HepG2 (cell line): ENCODE measurements around the gene SLC4A11. TPM values are rescaled to one million over a fixed set of nuclear protein-coding genes. Genes with fewer than 3 reads are reported as not detected.

Experiments used
- ATAC-seq: fragments of 200-7000 bp; cut with Tn5 transposase; 3 replicates; pipeline ENCODE4 v1.9.1; 2020; ENCODE audit warnings: mild to moderate bottlenecking, moderate library complexity
- BruUV-seq: library from RNA; stranded (reverse); fragments of 400-500 nt; replicated peaks from 2 replicates; lab custom pipeline; 2021; lab: Mats Ljungman, UMichigan
- CTCF ChIA-PET: fragments of 300-600 bp; formaldehyde crosslinking; extraction: SDS; loops from one replicate; lab custom pipeline; 2021; ENCODE audit warnings: low total read pairs, inconsistent platforms, low intra/inter-chr PET ratio; lab: Yijun Ruan, JAX
- POLR2A ChIA-PET: fragments of 350-600 bp; sonication (Branson Sonifier 250); formaldehyde crosslinking; loops from one replicate; lab custom pipeline; 2020; ENCODE audit warnings: antibody characterized with exemption, inconsistent platforms; lab: Yijun Ruan, JAX
- DNase-seq: peaks from one replicate; pipeline ENCODE4 v3.0.0-alpha.2; 2015; ENCODE audit warnings: low spot score
- FAIRE-seq: peaks from 3 replicates; lab custom pipeline; 2011; peaks lifted over from hg19 to GRCh38; lab: Jason Lieb, UNC
- H2AFZ ChIP-seq: one replicate; pipeline ENCODE4 v1.6.1; 2011; ENCODE audit warnings: low read length, inconsistent platforms
- H3K27ac ChIP-seq: fragments of 300-600 bp; 3 replicates; pipeline ENCODE4 v1.8.0; 2011; ENCODE audit warnings: mixed run types, mild to moderate bottlenecking, mixed read lengths, low read length, inconsistent platforms; ENCODE audit not compliant: insufficient read depth; ENCODE audit errors: extremely low read length
- H3K27me3 ChIP-seq, 2 experiments: fragments of 200-600 bp in 1 of 2; 2 replicates in 1 of 2; 3 replicates in 1 of 2; pipeline versions ENCODE4 v1.6.0 to v1.8.0; 2011; ENCODE audit warnings: low read length in 2 of 2, mild to moderate bottlenecking in 2 of 2, moderate library complexity in 2 of 2, inconsistent platforms in 1 of 2; ENCODE audit not compliant: insufficient read depth in 2 of 2, control insufficient read depth in 1 of 2
- H3K36me3 ChIP-seq, 2 experiments: fragments of 200-600 bp in 1 of 2; replicated peaks in 1 of 2; 2 replicates in 1 of 2; 3 replicates in 1 of 2; pipeline versions ENCODE4 v1.5.1 to v1.8.0; 2011; ENCODE audit warnings: low read length in 2 of 2, inconsistent platforms in 1 of 2; ENCODE audit not compliant: insufficient read depth in 2 of 2, control insufficient read depth in 1 of 2
- H3K4me1 ChIP-seq: 2 replicates; pipeline ENCODE4 v1.5.1; 2012; ENCODE audit warnings: low read length, inconsistent platforms; ENCODE audit not compliant: insufficient read depth
- H3K4me2 ChIP-seq: 2 replicates; pipeline ENCODE4 v1.6.0; 2011; ENCODE audit warnings: low read depth, low read length, inconsistent platforms
- H3K4me3 ChIP-seq, 3 experiments: fragments of 200-600 bp in 1 of 3; sonication (generic), shearing (Covaris generic) in 1 of 3; replicated peaks in 1 of 3; 2 replicates each; pipeline ENCODE4 v1.5.1; 2011 to 2016; ENCODE audit warnings: low read length in 3 of 3, inconsistent platforms in 2 of 3, low read depth in 2 of 3, mild to moderate bottlenecking in 2 of 3, control low read depth in 1 of 3, mixed read lengths in 1 of 3; ENCODE audit not compliant: insufficient read depth in 1 of 3
- H3K79me2 ChIP-seq: one replicate; pipeline ENCODE4 v1.6.1; 2011; ENCODE audit warnings: low read length, inconsistent platforms; ENCODE audit not compliant: insufficient read depth
- H3K9ac ChIP-seq: 2 replicates; pipeline ENCODE4 v1.6.0; 2011; ENCODE audit warnings: mild to moderate bottlenecking, low read depth, low read length, inconsistent platforms; ENCODE audit not compliant: insufficient read depth
- H3K9me3 ChIP-seq: 2 replicates; pipeline ENCODE4 v1.5.1; 2012; ENCODE audit warnings: mild to moderate bottlenecking, low read length
- H4K20me1 ChIP-seq: 2 replicates; pipeline ENCODE4 v1.6.0; 2011; ENCODE audit warnings: inconsistent platforms, mild to moderate bottlenecking, low read length, moderate library complexity; ENCODE audit not compliant: insufficient read depth
- MEIS2 ChIP-seq: sonication (generic); formaldehyde crosslinking; IDR thresholded peaks from 2 replicates; pipeline ENCODE4 v1.9.0; 2021; ENCODE audit warnings: mild to moderate bottlenecking, missing genetic modification reagents
- NRL ChIP-seq: sonication (generic); formaldehyde crosslinking; IDR thresholded peaks from 2 replicates; pipeline ENCODE4 v1.5.0; 2020; ENCODE audit warnings: missing genetic modification reagents, mild to moderate bottlenecking, moderate library complexity, borderline replicate concordance
- PCBP2 ChIP-seq: fragments of 200-400 bp; formaldehyde crosslinking; optimal IDR thresholded peaks from 2 replicates; pipeline ENCODE3; 2018; ENCODE audit warnings: low read length, low read depth; ENCODE audit not compliant: poor library complexity, severe bottlenecking
- RBAK ChIP-seq: sonication (generic); formaldehyde crosslinking; IDR thresholded peaks from 2 replicates; pipeline ENCODE4 v1.5.1; 2020; ENCODE audit warnings: mild to moderate bottlenecking, missing genetic modification reagents
- RELA ChIP-seq: sonication (generic); formaldehyde crosslinking; IDR thresholded peaks from 2 replicates; pipeline ENCODE4 v1.4.0; 2020; ENCODE audit warnings: missing genetic modification reagents
- SMAD3 ChIP-seq: sonication (generic); formaldehyde crosslinking; IDR thresholded peaks from 2 replicates; pipeline ENCODE4 v1.4.0; 2020; ENCODE audit warnings: missing genetic modification reagents
- SP1 ChIP-seq, 2 experiments: fragments of 450-650 bp in 1 of 2; sonication (generic) in 1 of 2; formaldehyde crosslinking in 1 of 2; IDR thresholded peaks; 2 replicates each; pipeline versions ENCODE4 v1.4.0 to v1.6.1; 2016 to 2020; ENCODE audit warnings: missing genetic modification reagents in 1 of 2
- SYNCRIP ChIP-seq: fragments of 200-400 bp; formaldehyde crosslinking; IDR thresholded peaks from 2 replicates; pipeline ENCODE4 v1.6.1; 2018; ENCODE audit warnings: mild to moderate bottlenecking, low read depth, low read length; ENCODE audit not compliant: insufficient read depth
- ZNF224 ChIP-seq: sonication (generic); formaldehyde crosslinking; IDR thresholded peaks from 2 replicates; pipeline ENCODE4 v1.5.0; 2020; ENCODE audit warnings: mild to moderate bottlenecking, missing genetic modification reagents
- ZNF350 ChIP-seq: sonication (generic); formaldehyde crosslinking; IDR thresholded peaks from 2 replicates; pipeline ENCODE4 v1.4.0; 2020; ENCODE audit warnings: mild to moderate bottlenecking, low read depth, missing genetic modification reagents, borderline replicate concordance
- ZNF367 ChIP-seq: sonication (generic); formaldehyde crosslinking; IDR thresholded peaks from 2 replicates; pipeline ENCODE4 v1.4.0; 2020; ENCODE audit warnings: missing genetic modification reagents, borderline replicate concordance
- ZNF644 ChIP-seq: IDR thresholded peaks from 2 replicates; pipeline ENCODE4 v1.6.1; 2016; ENCODE audit warnings: low read depth
- WGBS: methylation state at CpG from one replicate; pipeline ENCODE4 v1.1.6; 2017; ENCODE audit warnings: low lambda C conversion rate; 5-methylcytosine and 5-hydroxymethylcytosine counted together
- in situ Hi-C: cut with HindIII; loops from 2 replicates; pipeline ENCODE4 v1.10.0; 2017; ENCODE audit warnings: low pct_unique_long_range_greater_than_20kb; ENCODE audit not compliant: extremely low pct_ligation_motif_present
- intact Hi-C: fragments of 100-400 bp; cut with micrococcal nuclease; formaldehyde crosslinking; loops from one replicate; pipeline ENCODE4 v1.10.0; 2022; ENCODE audit not compliant: unreplicated experiment
- polyA plus RNA-seq, 8 experiments: library from polyadenylated mRNA; depleted of rRNA in 3 of 8; stranded (reverse) in 7 of 8; unstranded in 1 of 8; fragments of >200 nt; fragmentation: Illumina TruSeq in 4 of 8; extraction: Trizol in 4 of 8; gene quantifications; 2 replicates each; pipeline versions ENCODE4 v1.2.1 to v1.2.3, GENCODE V29; 2011 to 2016; ENCODE audit warnings: low read depth in 4 of 8, missing spikeins in 1 of 8, mixed read lengths in 1 of 8; ENCODE audit not compliant: insufficient read depth in 1 of 8
- total RNA-seq, 5 experiments: library from RNA; depleted of rRNA; stranded (reverse); fragments of >200 nt; fragmentation: Illumina TruSeq; extraction: Trizol; gene quantifications; 2 replicates each; pipeline ENCODE4 v1.2.3, GENCODE V29; 2016; ENCODE audit warnings: low read depth in 1 of 5
- TF ChIP-seq, protein P1 (sequence below): sonication (generic); formaldehyde crosslinking; IDR thresholded peaks from 2 replicates; pipeline ENCODE4 v1.4.0; 2020; ENCODE audit warnings: missing genetic modification reagents
- TF ChIP-seq, protein P2 (sequence below): sonication (generic); formaldehyde crosslinking; IDR thresholded peaks from 2 replicates; pipeline ENCODE4 v1.5.1; 2020; ENCODE audit warnings: missing genetic modification reagents, mild to moderate bottlenecking, borderline replicate concordance
- TF ChIP-seq, protein P3 (sequence below): sonication (generic); formaldehyde crosslinking; IDR thresholded peaks from 2 replicates; pipeline ENCODE4 v1.5.0; 2020; ENCODE audit warnings: mild to moderate bottlenecking, low read depth, missing genetic modification reagents, borderline replicate concordance

The SLC4A11 gene
- total and polyA plus RNA-seq, 2 of the 13 experiments (the other 11 are each of a cell fraction or from before 2014, with no cell fraction given), result 3.9 to 27.0 TPM

DNA sequence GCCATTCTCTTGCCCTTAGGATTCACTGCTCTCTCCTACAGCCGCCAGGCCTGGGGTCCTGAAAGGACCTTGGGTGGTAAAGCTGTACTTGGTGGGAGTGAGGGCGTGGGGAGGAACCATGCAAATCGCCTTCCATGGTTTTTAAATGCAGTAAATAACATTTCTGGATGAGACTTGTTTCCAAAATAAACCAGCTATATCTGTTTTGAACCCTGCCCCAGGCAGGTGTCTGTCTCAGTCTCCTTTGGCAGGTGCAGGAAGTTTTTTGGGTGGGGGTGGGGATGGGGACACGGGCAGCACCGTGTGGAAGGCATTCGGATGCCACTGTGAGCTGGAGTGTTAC lies 15.4 kb downstream of the SLC4A11 start:
- WGBS, result 83% methylated on average over 6 of the region's 6 CpGs
- intact Hi-C loops, result loop anchor here (1.0 kb wide), 1 partner anchor 9 kb away; no protein-coding TSS in a partner anchor
- peak overlapping the region in 1 of 3 experiments; percentile 55; a peak in 1 of 6 replicates for H3K4me3 ChIP-seq
- no peak overlapping the region for H2AFZ ChIP-seq
- H3K4me2 ChIP-seq, result peak overlapping the region; percentile 73
- CTCF ChIA-PET, result no interaction called here
- POLR2A ChIA-PET, result interaction anchor here (0.9 to 10.0 kb wide), 13 partner anchors 8 to 247 kb away, joined by 3 to 149 read pairs (median 6); partner anchors contain the start of genes ATRN, FASTKD5, ITPA and LZTS3
- H3K9me3 ChIP-seq, result no peaks in the 10 kb centered on the region
- DNase-seq, result no peak
- H3K27ac ChIP-seq, result peak overlapping the region; percentile 73
- no peaks in the 10 kb centered on the region for H3K79me2 ChIP-seq
- in situ Hi-C loops, result no loop called here
- peak overlapping the region; percentile 56 for H3K9ac ChIP-seq
- ATAC-seq, result no peak
- H3K36me3 ChIP-seq, result peaks cover 16 to 17% of the 10 kb centered on the region in 2 experiments
- BruUV-seq, result no TSS peak
- peaks cover 85% of the 10 kb centered on the region for H3K4me1 ChIP-seq
- no peaks in the 10 kb centered on the region for H3K27me3 ChIP-seq
- no peak for FAIRE-seq
- no peaks in the 10 kb centered on the region for H4K20me1 ChIP-seq
- TF ChIP-seq SMAD3 (CRISPR knock-in tag), result no peak
- TF ChIP-seq, protein P1, sequence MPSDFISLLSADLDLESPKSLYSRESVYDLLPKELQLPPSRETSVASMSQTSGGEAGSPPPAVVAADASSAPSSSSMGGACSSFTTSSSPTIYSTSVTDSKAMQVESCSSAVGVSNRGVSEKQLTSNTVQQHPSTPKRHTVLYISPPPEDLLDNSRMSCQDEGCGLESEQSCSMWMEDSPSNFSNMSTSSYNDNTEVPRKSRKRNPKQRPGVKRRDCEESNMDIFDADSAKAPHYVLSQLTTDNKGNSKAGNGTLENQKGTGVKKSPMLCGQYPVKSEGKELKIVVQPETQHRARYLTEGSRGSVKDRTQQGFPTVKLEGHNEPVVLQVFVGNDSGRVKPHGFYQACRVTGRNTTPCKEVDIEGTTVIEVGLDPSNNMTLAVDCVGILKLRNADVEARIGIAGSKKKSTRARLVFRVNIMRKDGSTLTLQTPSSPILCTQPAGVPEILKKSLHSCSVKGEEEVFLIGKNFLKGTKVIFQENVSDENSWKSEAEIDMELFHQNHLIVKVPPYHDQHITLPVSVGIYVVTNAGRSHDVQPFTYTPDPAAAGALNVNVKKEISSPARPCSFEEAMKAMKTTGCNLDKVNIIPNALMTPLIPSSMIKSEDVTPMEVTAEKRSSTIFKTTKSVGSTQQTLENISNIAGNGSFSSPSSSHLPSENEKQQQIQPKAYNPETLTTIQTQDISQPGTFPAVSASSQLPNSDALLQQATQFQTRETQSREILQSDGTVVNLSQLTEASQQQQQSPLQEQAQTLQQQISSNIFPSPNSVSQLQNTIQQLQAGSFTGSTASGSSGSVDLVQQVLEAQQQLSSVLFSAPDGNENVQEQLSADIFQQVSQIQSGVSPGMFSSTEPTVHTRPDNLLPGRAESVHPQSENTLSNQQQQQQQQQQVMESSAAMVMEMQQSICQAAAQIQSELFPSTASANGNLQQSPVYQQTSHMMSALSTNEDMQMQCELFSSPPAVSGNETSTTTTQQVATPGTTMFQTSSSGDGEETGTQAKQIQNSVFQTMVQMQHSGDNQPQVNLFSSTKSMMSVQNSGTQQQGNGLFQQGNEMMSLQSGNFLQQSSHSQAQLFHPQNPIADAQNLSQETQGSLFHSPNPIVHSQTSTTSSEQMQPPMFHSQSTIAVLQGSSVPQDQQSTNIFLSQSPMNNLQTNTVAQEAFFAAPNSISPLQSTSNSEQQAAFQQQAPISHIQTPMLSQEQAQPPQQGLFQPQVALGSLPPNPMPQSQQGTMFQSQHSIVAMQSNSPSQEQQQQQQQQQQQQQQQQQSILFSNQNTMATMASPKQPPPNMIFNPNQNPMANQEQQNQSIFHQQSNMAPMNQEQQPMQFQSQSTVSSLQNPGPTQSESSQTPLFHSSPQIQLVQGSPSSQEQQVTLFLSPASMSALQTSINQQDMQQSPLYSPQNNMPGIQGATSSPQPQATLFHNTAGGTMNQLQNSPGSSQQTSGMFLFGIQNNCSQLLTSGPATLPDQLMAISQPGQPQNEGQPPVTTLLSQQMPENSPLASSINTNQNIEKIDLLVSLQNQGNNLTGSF, result 0 out of 2 replicates have a peak, but pooled peaks have one; percentile 25
- TF ChIP-seq SP1 (IDR thresholded peaks at IDR 0.05), result no peak
- no peak for TF ChIP-seq SP1 (CRISPR knock-in tag; IDR thresholded peaks at IDR 0.05)
- TF ChIP-seq, protein P2, sequence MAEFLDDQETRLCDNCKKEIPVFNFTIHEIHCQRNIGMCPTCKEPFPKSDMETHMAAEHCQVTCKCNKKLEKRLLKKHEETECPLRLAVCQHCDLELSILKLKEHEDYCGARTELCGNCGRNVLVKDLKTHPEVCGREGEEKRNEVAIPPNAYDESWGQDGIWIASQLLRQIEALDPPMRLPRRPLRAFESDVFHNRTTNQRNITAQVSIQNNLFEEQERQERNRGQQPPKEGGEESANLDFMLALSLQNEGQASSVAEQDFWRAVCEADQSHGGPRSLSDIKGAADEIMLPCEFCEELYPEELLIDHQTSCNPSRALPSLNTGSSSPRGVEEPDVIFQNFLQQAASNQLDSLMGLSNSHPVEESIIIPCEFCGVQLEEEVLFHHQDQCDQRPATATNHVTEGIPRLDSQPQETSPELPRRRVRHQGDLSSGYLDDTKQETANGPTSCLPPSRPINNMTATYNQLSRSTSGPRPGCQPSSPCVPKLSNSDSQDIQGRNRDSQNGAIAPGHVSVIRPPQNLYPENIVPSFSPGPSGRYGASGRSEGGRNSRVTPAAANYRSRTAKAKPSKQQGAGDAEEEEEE (CRISPR knock-in tag), result no peak
- TF ChIP-seq ZNF644, result no peak
- 0 out of 2 replicates have a peak, but pooled peaks have one; percentile 14 for TF ChIP-seq ZNF224
- no peak for TF ChIP-seq PCBP2
- no peak for TF ChIP-seq ZNF350
- no peak for TF ChIP-seq RBAK (CRISPR knock-in tag)
- TF ChIP-seq, protein P3, sequence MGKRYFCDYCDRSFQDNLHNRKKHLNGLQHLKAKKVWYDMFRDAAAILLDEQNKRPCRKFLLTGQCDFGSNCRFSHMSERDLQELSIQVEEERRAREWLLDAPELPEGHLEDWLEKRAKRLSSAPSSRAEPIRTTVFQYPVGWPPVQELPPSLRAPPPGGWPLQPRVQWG (CRISPR knock-in tag), result no peak
- TF ChIP-seq SYNCRIP, result no peak
- TF ChIP-seq ZNF367, result no peak
- no peak for TF ChIP-seq MEIS2 (CRISPR knock-in tag)
- no peak for TF ChIP-seq RELA (CRISPR knock-in tag)
- 0 out of 2 replicates have a peak, but pooled peaks have one; percentile 5 for TF ChIP-seq NRL (CRISPR knock-in tag)
